Measurements from ENCODE around the gene OASL. TPM values are rescaled to one million over a fixed set of nuclear protein-coding genes. Genes with fewer than 3 reads are reported as not detected.

OASL gene
- total and polyA plus RNA-seq, 10 donors, result 1.9 to 4.8 (median 3.4) TPM

DNA sequence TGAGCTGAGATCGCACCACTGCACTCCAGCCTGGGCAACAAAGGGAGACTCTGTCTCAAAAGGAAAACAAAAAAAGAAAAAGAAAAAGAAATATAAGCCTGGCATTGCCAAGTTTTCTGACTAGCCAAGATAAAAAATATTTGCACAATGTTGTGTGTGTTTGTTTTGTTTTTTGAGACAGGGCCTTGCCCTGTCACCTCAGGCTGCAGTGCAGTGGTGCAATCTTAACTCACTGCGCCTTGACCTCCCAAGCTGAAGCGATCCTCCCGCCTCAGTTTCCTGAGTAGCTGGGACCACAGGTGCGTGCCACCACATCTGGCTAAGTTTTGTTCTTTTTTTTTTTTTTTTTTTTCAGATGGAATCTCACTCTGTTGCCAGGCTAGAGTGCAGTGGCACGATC is 17.3 kb downstream of the OASL start:
- 89 to 95% (median 94%) methylated on average over 6 of the region's 6 CpGs for WGBS, 5 donors
- peaks cover 0 to 5% (median 0%) of the 10 kb centered on the region in 6 donors for H3K4me1 ChIP-seq
- intact Hi-C loops (cut with DNase I; ENCODE audit: low total_unique reads), result no loop called here
- TF ChIP-seq, protein P1, sequence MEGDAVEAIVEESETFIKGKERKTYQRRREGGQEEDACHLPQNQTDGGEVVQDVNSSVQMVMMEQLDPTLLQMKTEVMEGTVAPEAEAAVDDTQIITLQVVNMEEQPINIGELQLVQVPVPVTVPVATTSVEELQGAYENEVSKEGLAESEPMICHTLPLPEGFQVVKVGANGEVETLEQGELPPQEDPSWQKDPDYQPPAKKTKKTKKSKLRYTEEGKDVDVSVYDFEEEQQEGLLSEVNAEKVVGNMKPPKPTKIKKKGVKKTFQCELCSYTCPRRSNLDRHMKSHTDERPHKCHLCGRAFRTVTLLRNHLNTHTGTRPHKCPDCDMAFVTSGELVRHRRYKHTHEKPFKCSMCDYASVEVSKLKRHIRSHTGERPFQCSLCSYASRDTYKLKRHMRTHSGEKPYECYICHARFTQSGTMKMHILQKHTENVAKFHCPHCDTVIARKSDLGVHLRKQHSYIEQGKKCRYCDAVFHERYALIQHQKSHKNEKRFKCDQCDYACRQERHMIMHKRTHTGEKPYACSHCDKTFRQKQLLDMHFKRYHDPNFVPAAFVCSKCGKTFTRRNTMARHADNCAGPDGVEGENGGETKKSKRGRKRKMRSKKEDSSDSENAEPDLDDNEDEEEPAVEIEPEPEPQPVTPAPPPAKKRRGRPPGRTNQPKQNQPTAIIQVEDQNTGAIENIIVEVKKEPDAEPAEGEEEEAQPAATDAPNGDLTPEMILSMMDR (IDR thresholded peaks at IDR 0.05 in 8 of 11, conservative IDR thresholded peaks at IDR 0.05 in 3 of 11), result no peak
- TF ChIP-seq POLR2AphosphoS5 (IDR thresholded peaks at IDR 0.05), result no peak
- H3K4me3 ChIP-seq, result no peak overlapping the region
- H3K36me3 ChIP-seq, result peaks cover 0 to 40% (median 0%) of the 10 kb centered on the region in 6 donors
- peak; percentile 2 for DNase-seq
- no peaks in the 10 kb centered on the region for H3K9me3 ChIP-seq
- no peaks in the 10 kb centered on the region for H3K27me3 ChIP-seq (replicated peaks in 1 of 7)
- H3K27ac ChIP-seq, result no peak overlapping the region

GRCh38 chr12:121018860-121019617 is 20.0 kb downstream of the OASL start:
- H3K36me3 ChIP-seq, result peaks cover 0 to 30% (median 0%) of the 10 kb centered on the region in 6 donors
- DNase-seq, result no peak
- no peaks in the 10 kb centered on the region for H3K9me3 ChIP-seq
- no peak for TF ChIP-seq POLR2A (IDR thresholded peaks at IDR 0.05)
- TF ChIP-seq, protein P1 (IDR thresholded peaks at IDR 0.05 in 8 of 11, conservative IDR thresholded peaks at IDR 0.05 in 3 of 11), result no peak
- TF ChIP-seq POLR2AphosphoS5 (IDR thresholded peaks at IDR 0.05), result no peak
- H3K27me3 ChIP-seq (replicated peaks in 1 of 7), result no peaks in the 10 kb centered on the region
- H3K27ac ChIP-seq, result peak overlapping the region in 2 of 8 donors; percentile 84 to 89
- H3K4me3 ChIP-seq, result no peak overlapping the region
- 86 to 95% (median 90%) methylated on average over 2 of the region's 2 CpGs for WGBS, 5 donors
- H3K4me1 ChIP-seq, result peaks cover 8 to 23% (median 13%) of the 10 kb centered on the region in 6 donors
- intact Hi-C loops (cut with DNase I; ENCODE audit: low total_unique reads), result no loop called here

DNA sequence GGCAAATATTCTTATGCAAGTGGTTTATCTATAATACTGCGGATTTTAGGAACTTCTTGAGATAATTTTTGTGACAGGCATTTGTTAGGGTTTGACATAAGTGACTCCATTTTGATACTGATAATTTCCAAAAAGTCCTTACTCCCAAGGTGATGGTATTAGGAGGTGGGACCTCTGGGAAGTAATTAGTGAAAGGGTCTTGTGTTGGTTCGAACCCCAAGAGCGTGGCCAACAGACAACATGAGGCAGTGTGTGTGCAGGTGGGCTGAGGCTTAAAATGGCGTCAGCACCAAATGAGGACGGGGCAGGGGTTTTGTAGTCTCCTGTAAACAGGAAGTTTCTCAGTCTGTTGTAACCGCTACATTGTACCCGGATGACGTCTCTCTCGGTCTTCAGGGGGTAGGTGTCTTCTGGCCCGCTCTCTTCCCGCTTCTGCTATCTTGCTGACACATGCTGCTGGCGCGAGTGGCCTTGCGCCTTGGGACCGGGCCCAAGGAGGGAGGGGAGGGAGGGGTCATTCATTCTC is 21.0 kb downstream of the OASL start:
- no peaks in the 10 kb centered on the region for H3K9me3 ChIP-seq
- H3K36me3 ChIP-seq, result peaks cover 0 to 27% (median 2%) of the 10 kb centered on the region in 6 donors
- H3K27ac ChIP-seq, result peak overlapping the region in 2 of 8 donors; percentile 84 to 89
- H3K27me3 ChIP-seq (replicated peaks in 1 of 7), result no peaks in the 10 kb centered on the region
- TF ChIP-seq POLR2A (IDR thresholded peaks at IDR 0.05), result no peak
- no peak for DNase-seq
- 56 to 86% (median 75%) methylated on average over 15 of the region's 15 CpGs for WGBS, 5 donors
- H3K4me1 ChIP-seq, result peaks cover 8 to 23% (median 13%) of the 10 kb centered on the region in 6 donors
- intact Hi-C loops (cut with DNase I; ENCODE audit: low total_unique reads), result no loop called here
- H3K4me3 ChIP-seq, result no peak overlapping the region

GRCh38 chr12:121015825-121016766 is 22.9 kb downstream of the OASL start, which contains the start of gene C12orf43:
Gene C12orf43, minus strand, starts transcription at chr12:121016487. Its CDS starts 13 bp downstream, at chr12:121016474.
- Histone ChIP-seq H3K9me3 (no peaks in the 10 kb centered on the region), H3K27ac (peak within 1 kb of the TSS in 7 of 8 donors; percentile 43 to 89 (median 83)), H3K4me1 (peaks cover 8 to 23% (median 13%) of the 10 kb centered on the region in 6 donors), H3K36me3 (peaks cover 0 to 37% (median 14%) of the 10 kb centered on the region in 6 donors), H3K27me3 (replicated peaks in 1 of 7) (no peaks in the 10 kb centered on the region), H3K4me3 (peak within 1 kb of the TSS; percentile 71 to 97 (median 88))
- TF ChIP-seq, protein P1 (IDR thresholded peaks at IDR 0.05 in 8 of 11, conservative IDR thresholded peaks at IDR 0.05 in 3 of 11), result no peak
- TF ChIP-seq POLR2AphosphoS5 (IDR thresholded peaks at IDR 0.05), result peak; percentile 79 to 91 (median 88)
- peak in 1 of 3 donors; percentile 11 for TF ChIP-seq POLR2A (IDR thresholded peaks at IDR 0.05)
- DNase-seq, result peak; percentile 96
- intact Hi-C loops (cut with DNase I; ENCODE audit: low total_unique reads), result no loop called here
- 1% methylated on average over 32 to 34 of the region's 34 CpGs for WGBS, 5 donors

Data from spleen (tissue), 11 donors.